ENCODE results near the gene P2RY4. TPM values are rescaled to one million over a fixed set of nuclear protein-coding genes. Genes with fewer than 3 reads are reported as not detected.

P2RY4 gene
- total RNA-seq, 2 donors from 2014 or later: 0.20 to 0.35 TPM

DNA sequence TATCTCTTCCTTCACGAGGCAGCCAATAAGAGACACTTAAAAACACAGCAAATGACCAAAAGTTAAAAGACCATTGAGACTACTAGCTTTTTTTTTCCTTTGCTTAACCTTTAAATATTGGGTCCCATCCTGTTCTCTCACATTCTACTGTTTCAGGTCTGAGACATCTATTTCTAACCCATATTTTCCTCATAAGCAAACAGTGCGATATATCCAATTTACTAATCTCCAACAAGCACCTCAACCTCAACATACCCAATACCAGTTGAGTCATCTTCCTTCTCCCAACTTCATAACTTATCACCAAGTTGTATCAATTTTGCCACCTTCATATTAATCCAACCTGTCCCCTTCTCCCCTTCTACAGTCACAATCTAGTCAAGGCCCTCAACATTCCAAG, 18.5 kb downstream of the P2RY4 start:
- H3K27ac ChIP-seq: no peak overlapping the region
- no peaks in the 10 kb centered on the region for H3K27me3 ChIP-seq
- DNase-seq: no peak
- TF ChIP-seq, protein P1, sequence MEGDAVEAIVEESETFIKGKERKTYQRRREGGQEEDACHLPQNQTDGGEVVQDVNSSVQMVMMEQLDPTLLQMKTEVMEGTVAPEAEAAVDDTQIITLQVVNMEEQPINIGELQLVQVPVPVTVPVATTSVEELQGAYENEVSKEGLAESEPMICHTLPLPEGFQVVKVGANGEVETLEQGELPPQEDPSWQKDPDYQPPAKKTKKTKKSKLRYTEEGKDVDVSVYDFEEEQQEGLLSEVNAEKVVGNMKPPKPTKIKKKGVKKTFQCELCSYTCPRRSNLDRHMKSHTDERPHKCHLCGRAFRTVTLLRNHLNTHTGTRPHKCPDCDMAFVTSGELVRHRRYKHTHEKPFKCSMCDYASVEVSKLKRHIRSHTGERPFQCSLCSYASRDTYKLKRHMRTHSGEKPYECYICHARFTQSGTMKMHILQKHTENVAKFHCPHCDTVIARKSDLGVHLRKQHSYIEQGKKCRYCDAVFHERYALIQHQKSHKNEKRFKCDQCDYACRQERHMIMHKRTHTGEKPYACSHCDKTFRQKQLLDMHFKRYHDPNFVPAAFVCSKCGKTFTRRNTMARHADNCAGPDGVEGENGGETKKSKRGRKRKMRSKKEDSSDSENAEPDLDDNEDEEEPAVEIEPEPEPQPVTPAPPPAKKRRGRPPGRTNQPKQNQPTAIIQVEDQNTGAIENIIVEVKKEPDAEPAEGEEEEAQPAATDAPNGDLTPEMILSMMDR (IDR thresholded peaks at IDR 0.05): no peak
- no peak overlapping the region for H3K9ac ChIP-seq (ENCODE audit: low read depth in 2 of 2, low read length in 2 of 2)
- H3K4me1 ChIP-seq: no peaks in the 10 kb centered on the region
- intact Hi-C loops (cut with DNase I): no loop called here
- H3K36me3 ChIP-seq: no peaks in the 10 kb centered on the region
- no peaks in the 10 kb centered on the region for H3K9me3 ChIP-seq
- H3K4me3 ChIP-seq: no peak overlapping the region

DNA sequence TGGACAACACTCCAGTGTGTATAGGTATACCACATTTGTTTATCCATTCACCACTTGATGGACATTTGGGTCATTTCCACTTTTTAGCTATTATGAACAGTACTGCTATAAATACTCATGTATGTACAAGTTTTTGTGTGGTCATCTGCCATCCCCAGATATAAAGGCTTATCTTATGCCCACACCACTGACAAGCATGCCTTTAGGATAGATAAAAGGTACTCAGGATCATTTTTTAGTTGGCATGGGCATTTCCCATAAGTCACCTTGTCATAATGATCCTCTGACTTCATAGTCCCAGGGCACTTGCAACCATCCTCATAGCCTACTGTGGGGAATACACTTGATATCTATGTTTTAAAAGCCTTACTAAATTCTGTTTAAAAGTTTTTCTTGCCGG, 19.3 kb downstream of the P2RY4 start:
- Histone ChIP-seq H3K9ac (ENCODE audit: low read depth in 2 of 2, low read length in 2 of 2) (no peak overlapping the region), H3K4me1 (no peaks in the 10 kb centered on the region), H3K4me3 (no peak overlapping the region), H3K9me3 (no peaks in the 10 kb centered on the region), H3K36me3 (no peaks in the 10 kb centered on the region), H3K27me3 (no peaks in the 10 kb centered on the region), H3K27ac (no peak overlapping the region)
- TF ChIP-seq, protein P1 (IDR thresholded peaks at IDR 0.05): no peak
- intact Hi-C loops (cut with DNase I): no loop called here
- no peak for DNase-seq

DNA sequence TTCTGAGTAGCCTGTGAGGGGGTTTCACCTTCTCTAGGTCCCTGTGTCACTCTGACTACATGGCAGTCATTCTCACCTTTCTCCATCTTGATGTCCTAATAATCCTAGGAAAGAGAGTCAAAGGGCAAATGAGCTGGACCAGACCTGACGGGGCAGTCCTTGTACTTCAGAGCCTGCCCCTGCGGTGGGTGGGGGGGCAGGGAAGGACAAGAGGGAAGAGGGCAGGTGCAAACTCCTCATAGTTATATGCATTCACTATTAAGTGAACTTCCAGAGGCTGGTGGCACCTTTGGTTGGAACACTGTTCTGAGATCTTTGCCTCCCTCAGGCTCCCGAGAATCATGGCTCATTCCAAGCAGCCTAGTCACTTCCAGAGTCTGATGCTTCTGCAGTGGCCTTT, 25.6 kb downstream of the P2RY4 start, which contains the start of gene AWAT1:
AWAT1 (plus strand) TSS at position 301 of the 400 bp plus-strand sequence; CDS start at position 342, 41 bp downstream.
- intact Hi-C loops (cut with DNase I): no loop called here
- Histone ChIP-seq H3K9ac (ENCODE audit: low read depth in 2 of 2, low read length in 2 of 2) (no peak within 1 kb of the TSS), H3K36me3 (no peaks in the 10 kb centered on the region), H3K4me3 (no peak within 1 kb of the TSS), H3K4me1 (no peaks in the 10 kb centered on the region), H3K27ac (no peak within 1 kb of the TSS), H3K9me3 (no peaks in the 10 kb centered on the region), H3K27me3 (no peaks in the 10 kb centered on the region)
- DNase-seq: no peak
- TF ChIP-seq, protein P1 (IDR thresholded peaks at IDR 0.05): no peak

DNA sequence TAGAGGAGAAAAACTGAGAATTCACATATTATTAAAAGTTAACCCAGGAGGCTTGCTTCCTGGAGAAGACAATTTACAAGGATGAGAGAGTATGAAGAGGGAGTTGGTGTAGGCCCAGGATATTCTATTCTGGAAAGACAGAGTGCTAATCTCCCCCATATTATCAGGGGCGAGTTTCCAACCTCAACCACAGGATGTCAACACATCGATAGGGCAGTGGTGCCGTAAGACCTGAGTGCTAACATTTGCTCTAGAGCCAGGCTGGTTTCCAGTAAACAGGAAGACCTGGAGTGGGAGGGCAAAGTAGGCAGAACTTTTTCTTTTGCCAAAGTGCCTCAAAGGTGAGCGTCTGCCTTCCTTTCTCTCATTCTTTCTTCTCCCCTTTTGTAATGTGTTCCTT, 28.3 kb downstream of the P2RY4 start:
- DNase-seq: no peak
- no peaks in the 10 kb centered on the region for H3K4me1 ChIP-seq
- H3K4me3 ChIP-seq: no peak overlapping the region
- no peak overlapping the region for H3K27ac ChIP-seq
- H3K36me3 ChIP-seq: no peaks in the 10 kb centered on the region
- TF ChIP-seq, protein P1 (IDR thresholded peaks at IDR 0.05): no peak
- no peak overlapping the region for H3K9ac ChIP-seq (ENCODE audit: low read depth in 2 of 2, low read length in 2 of 2)
- H3K27me3 ChIP-seq: no peaks in the 10 kb centered on the region
- H3K9me3 ChIP-seq: no peaks in the 10 kb centered on the region
- intact Hi-C loops (cut with DNase I): no loop called here

DNA sequence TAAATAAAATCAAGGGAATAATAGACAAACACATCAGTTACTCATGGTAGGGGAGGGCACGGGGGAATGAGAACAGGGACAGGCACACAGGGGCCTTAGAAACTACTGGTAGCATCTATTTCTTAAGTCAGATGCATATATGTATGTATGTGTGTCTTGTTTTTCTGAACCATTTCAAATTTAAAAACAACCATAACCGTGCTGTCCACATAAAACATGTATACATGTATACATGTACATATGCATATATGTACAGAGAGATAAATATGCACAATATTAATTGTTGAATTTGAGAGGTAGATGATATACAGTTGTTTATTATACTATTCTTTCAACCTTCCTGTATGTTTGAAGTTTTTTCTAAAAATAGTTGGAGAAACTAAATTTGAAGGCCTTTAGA, 33.3 kb downstream of the P2RY4 start:
- intact Hi-C loops (cut with DNase I): no loop called here
- DNase-seq: no peak

More for the DNA sequence above, 33.3 kb downstream of the P2RY4 start:
- Histone ChIP-seq H3K4me1 (no peaks in the 10 kb centered on the region), H3K4me3 (no peak overlapping the region), H3K36me3 (no peaks in the 10 kb centered on the region), H3K27me3 (no peaks in the 10 kb centered on the region), H3K9ac (ENCODE audit: low read depth in 2 of 2, low read length in 2 of 2) (no peak overlapping the region), H3K9me3 (no peaks in the 10 kb centered on the region), H3K27ac (no peak overlapping the region)
- TF ChIP-seq, protein P1 (IDR thresholded peaks at IDR 0.05): no peak
